Pulmonary artery endothelial cell (primary cell): ENCODE results near the gene SPRR2D. TPM values are rescaled to one million over a fixed set of nuclear protein-coding genes. Genes with fewer than 3 reads are reported as not detected.
"Not testable (repeated sequence)": the region's sequence is repeated elsewhere in the genome, so short reads cannot be mapped to it uniquely, and the experiment has no call there.

Experiments used
- DNase-seq: peaks from one replicate; pipeline ENCODE4 v3.0.0-alpha.2; 2011; ENCODE audit warnings: low read depth, low spot score
- total RNA-seq: library from RNA; depleted of rRNA; stranded (reverse); fragments of >200 nt; gene quantifications from 2 replicates; pipeline ENCODE4 v1.2.3, GENCODE V29; 2014

SPRR2D gene
- total RNA-seq = not detected in 2 replicates

GRCh38 chr1:153040950-153041631 is at the start of gene SPRR2D:
TSS of gene SPRR2D (minus strand) at chr1:153041120. CDS start at chr1:153040346, 774 bp downstream.
- DNase-seq = no peak

GRCh38 chr1:153087652-153088051 is 46.7 kb upstream of the SPRR2D start:
- no peak for DNase-seq

- no peak for DNase-seq
These were observed 40.8 kb upstream of the SPRR2D start for GRCh38 chr1:153081736-153082135.

GRCh38 chr1:153072806-153073726 is 32.1 kb upstream of the SPRR2D start:
- no peak for DNase-seq

- DNase-seq = no peak
These were observed 30.6 kb upstream of the SPRR2D start, which contains the start of gene SPRR2B for GRCh38 chr1:153071511-153071910. TSS of gene SPRR2B (minus strand) at chr1:153071611. CDS start at chr1:153070839, 772 bp downstream.

- DNase-seq = no peak
These were observed 29.3 kb upstream of the SPRR2D start for GRCh38 chr1:153070243-153070642.

- DNase-seq = no peak
These were observed 18.2 kb upstream of the SPRR2D start for GRCh38 chr1:153058826-153059784.

GRCh38 chr1:153058154-153058553 is 17.2 kb upstream of the SPRR2D start:
- DNase-seq = no peak

- DNase-seq = no peak
These were observed 16.5 kb upstream of the SPRR2D start, which contains the start of gene SPRR2A for GRCh38 chr1:153057375-153057774. TSS of gene SPRR2A (minus strand) at chr1:153057512. CDS start at chr1:153056735, 777 bp downstream.

- not testable (repeated sequence) for DNase-seq
These were observed 15.2 kb upstream of the SPRR2D start for GRCh38 chr1:153056111-153056510.

- DNase-seq = no peak
These were observed 8.3 kb upstream of the SPRR2D start for GRCh38 chr1:153049211-153049610.

- DNase-seq = no peak
These were observed 5.7 kb downstream of the SPRR2D start for GRCh38 chr1:153035211-153035610.

GRCh38 chr1:153032677-153033308 is 8.1 kb downstream of the SPRR2D start:
- DNase-seq = no peak

- no peak for DNase-seq
These were observed 8.8 kb downstream of the SPRR2D start for GRCh38 chr1:153032073-153032472.

- no peak for DNase-seq
These were observed 10.0 kb downstream of the SPRR2D start, which contains the start of gene SPRR1B for GRCh38 chr1:153030895-153031294. TSS of gene SPRR1B (plus strand) at chr1:153031203. CDS start at chr1:153032346, 1,143 bp downstream.

GRCh38 chr1:153028766-153029165 is 12.2 kb downstream of the SPRR2D start:
- DNase-seq = no peak

GRCh38 chr1:153025797-153026196 is 15.1 kb downstream of the SPRR2D start:
- no peak for DNase-seq

GRCh38 chr1:153024413-153024812 is 16.5 kb downstream of the SPRR2D start:
- DNase-seq = no peak

GRCh38 chr1:153023109-153023508 is 17.8 kb downstream of the SPRR2D start:
- no peak for DNase-seq

- DNase-seq = not testable (repeated sequence)
These were observed 18.6 kb downstream of the SPRR2D start for GRCh38 chr1:153022340-153022739.
